Panc1 (cell line): ENCODE measurements around the gene SSNA1. TPM values are rescaled to one million over a fixed set of nuclear protein-coding genes. Genes with fewer than 3 reads are reported as not detected.

Experiments
- ATAC-seq: fragments of 200-7000 bp; cut with Tn5 transposase; 2 replicates; pipeline ENCODE4 v1.9.1; 2020; ENCODE audit warnings: mild to moderate bottlenecking, moderate library complexity
- BruUV-seq: library from RNA; stranded (reverse); fragments of 400-500 nt; replicated peaks from 2 replicates; lab custom pipeline; 2021; lab: Mats Ljungman, UMichigan
- CTCF ChIA-PET: fragments of 300-600 bp; sonication (Branson Sonifier 250); formaldehyde crosslinking; loops from one replicate; lab custom pipeline; 2022; ENCODE audit warnings: antibody characterized with exemption; lab: Charles Lee
- POLR2A ChIA-PET: fragments of 300-600 bp; sonication (Branson Sonifier 250); formaldehyde crosslinking; loops from one replicate; lab custom pipeline; 2022; ENCODE audit warnings: antibody characterized with exemption; lab: Charles Lee
- DNase-seq: peaks from one replicate; pipeline ENCODE4 v3.0.0-alpha.2; 2010; ENCODE audit warnings: low read depth, low spot score
- H3K27ac ChIP-seq: 2 replicates; pipeline ENCODE4 v1.5.1; 2011; ENCODE audit warnings: mild to moderate bottlenecking, low read length, inconsistent platforms
- H3K27me3 ChIP-seq: fragments of 200-500 bp; sonication (Bioruptor generic); 2 replicates; pipeline ENCODE4 v1.6.0; 2014; ENCODE audit warnings: low read length, inconsistent platforms; ENCODE audit not compliant: control insufficient read depth, insufficient read depth
- H3K36me3 ChIP-seq: fragments of 200-500 bp; sonication (Bioruptor generic); 2 replicates; pipeline ENCODE4 v1.5.1; 2014; ENCODE audit warnings: inconsistent platforms, mild to moderate bottlenecking, low read length, moderate library complexity; ENCODE audit not compliant: control insufficient read depth, insufficient read depth
- H3K4me1 ChIP-seq: 2 replicates; pipeline ENCODE4 v1.5.1; 2011; ENCODE audit warnings: inconsistent platforms, mild to moderate bottlenecking, low read length, moderate library complexity; ENCODE audit not compliant: control insufficient read depth, insufficient read depth
- H3K4me3 ChIP-seq, 2 experiments: 2 replicates each; pipeline ENCODE4 v1.5.1; 2011 to 2012; ENCODE audit warnings: low read depth in 2 of 2, low read length in 2 of 2, mild to moderate bottlenecking in 2 of 2, inconsistent platforms in 1 of 2, moderate library complexity in 1 of 2
- H3K9me3 ChIP-seq: fragments of 200-500 bp; sonication (Bioruptor generic); 2 replicates; pipeline ENCODE4 v1.5.1; 2014; ENCODE audit warnings: low read depth, mild to moderate bottlenecking, inconsistent platforms, low read length, moderate library complexity; ENCODE audit not compliant: control insufficient read depth, insufficient read depth
- POLR2AphosphoS5 ChIP-seq: IDR thresholded peaks from 2 replicates; pipeline ENCODE4 v1.6.1; 2012; ENCODE audit warnings: mild to moderate bottlenecking, low read depth, low read length, moderate library complexity
- in situ Hi-C: cut with HindIII; loops from 2 replicates; pipeline ENCODE4 v1.10.0; 2016; ENCODE audit warnings: low sequenced_read_pairs, low pct_unique_long_range_greater_than_20kb
- intact Hi-C: fragments of 100-400 bp; cut with micrococcal nuclease; formaldehyde crosslinking; loops from one replicate; pipeline ENCODE4 v1.10.0; 2022; ENCODE audit not compliant: unreplicated experiment
- total RNA-seq: library from RNA; stranded (reverse); gene quantifications from one replicate; pipeline ENCODE4 v1.2.1, GENCODE V29; 2021; ENCODE audit not compliant: unreplicated experiment
- TF ChIP-seq, protein P1 (sequence below), 2 experiments: IDR thresholded peaks; 2 replicates each; pipeline ENCODE4 v1.6.1; 2011 to 2012; ENCODE audit warnings: low read depth in 2 of 2, control low read depth in 1 of 2, low read length in 1 of 2, mild to moderate bottlenecking in 1 of 2, moderate library complexity in 1 of 2; ENCODE audit not compliant: insufficient read depth in 1 of 2
- TF ChIP-seq, protein P2 (sequence below): fragments of 450-650 bp; IDR thresholded peaks from 2 replicates; pipeline ENCODE4 v1.5.1; 2017; ENCODE audit warnings: mild to moderate bottlenecking

The SSNA1 gene
- total RNA-seq, 1 experiment from 2014 or later, result 86.9 TPM

- Histone ChIP-seq H3K4me3 (no peak overlapping the region), H3K4me1 (no peaks in the 10 kb centered on the region), H3K9me3 (no peaks in the 10 kb centered on the region), H3K27me3 (no peaks in the 10 kb centered on the region), H3K36me3 (no peaks in the 10 kb centered on the region), H3K27ac (no peak overlapping the region)
- ATAC-seq (peak; percentile 51; the same call in 1 of the 2 replicates), DNase-seq (no peak)
- in situ Hi-C loops (no loop called here), intact Hi-C loops (no loop called here)
- ChIA-PET CTCF (no interaction called here), POLR2A (no interaction called here)
- no TSS peak for BruUV-seq
- TF ChIP-seq, protein P1, sequence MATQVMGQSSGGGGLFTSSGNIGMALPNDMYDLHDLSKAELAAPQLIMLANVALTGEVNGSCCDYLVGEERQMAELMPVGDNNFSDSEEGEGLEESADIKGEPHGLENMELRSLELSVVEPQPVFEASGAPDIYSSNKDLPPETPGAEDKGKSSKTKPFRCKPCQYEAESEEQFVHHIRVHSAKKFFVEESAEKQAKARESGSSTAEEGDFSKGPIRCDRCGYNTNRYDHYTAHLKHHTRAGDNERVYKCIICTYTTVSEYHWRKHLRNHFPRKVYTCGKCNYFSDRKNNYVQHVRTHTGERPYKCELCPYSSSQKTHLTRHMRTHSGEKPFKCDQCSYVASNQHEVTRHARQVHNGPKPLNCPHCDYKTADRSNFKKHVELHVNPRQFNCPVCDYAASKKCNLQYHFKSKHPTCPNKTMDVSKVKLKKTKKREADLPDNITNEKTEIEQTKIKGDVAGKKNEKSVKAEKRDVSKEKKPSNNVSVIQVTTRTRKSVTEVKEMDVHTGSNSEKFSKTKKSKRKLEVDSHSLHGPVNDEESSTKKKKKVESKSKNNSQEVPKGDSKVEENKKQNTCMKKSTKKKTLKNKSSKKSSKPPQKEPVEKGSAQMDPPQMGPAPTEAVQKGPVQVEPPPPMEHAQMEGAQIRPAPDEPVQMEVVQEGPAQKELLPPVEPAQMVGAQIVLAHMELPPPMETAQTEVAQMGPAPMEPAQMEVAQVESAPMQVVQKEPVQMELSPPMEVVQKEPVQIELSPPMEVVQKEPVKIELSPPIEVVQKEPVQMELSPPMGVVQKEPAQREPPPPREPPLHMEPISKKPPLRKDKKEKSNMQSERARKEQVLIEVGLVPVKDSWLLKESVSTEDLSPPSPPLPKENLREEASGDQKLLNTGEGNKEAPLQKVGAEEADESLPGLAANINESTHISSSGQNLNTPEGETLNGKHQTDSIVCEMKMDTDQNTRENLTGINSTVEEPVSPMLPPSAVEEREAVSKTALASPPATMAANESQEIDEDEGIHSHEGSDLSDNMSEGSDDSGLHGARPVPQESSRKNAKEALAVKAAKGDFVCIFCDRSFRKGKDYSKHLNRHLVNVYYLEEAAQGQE (IDR thresholded peaks at IDR 0.05; ENCODE audit: insufficient read depth in 1 of 2, low read depth in 2 of 2, low read length in 1 of 2), result peak; percentile 78 to 80
- TF ChIP-seq, protein P2, sequence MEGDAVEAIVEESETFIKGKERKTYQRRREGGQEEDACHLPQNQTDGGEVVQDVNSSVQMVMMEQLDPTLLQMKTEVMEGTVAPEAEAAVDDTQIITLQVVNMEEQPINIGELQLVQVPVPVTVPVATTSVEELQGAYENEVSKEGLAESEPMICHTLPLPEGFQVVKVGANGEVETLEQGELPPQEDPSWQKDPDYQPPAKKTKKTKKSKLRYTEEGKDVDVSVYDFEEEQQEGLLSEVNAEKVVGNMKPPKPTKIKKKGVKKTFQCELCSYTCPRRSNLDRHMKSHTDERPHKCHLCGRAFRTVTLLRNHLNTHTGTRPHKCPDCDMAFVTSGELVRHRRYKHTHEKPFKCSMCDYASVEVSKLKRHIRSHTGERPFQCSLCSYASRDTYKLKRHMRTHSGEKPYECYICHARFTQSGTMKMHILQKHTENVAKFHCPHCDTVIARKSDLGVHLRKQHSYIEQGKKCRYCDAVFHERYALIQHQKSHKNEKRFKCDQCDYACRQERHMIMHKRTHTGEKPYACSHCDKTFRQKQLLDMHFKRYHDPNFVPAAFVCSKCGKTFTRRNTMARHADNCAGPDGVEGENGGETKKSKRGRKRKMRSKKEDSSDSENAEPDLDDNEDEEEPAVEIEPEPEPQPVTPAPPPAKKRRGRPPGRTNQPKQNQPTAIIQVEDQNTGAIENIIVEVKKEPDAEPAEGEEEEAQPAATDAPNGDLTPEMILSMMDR, result no peak
Observed at GRCh38 chr9:137146527-137146918, 42.0 kb upstream of the SSNA1 start.

- CTCF ChIA-PET, result no interaction called here
- no peaks in the 10 kb centered on the region for H3K36me3 ChIP-seq
- no peak overlapping the region for H3K4me3 ChIP-seq
- in situ Hi-C loops (no loop called here), intact Hi-C loops (no loop called here)
- TF ChIP-seq POLR2AphosphoS5, result no peak
- TF ChIP-seq, protein P2, result no peak
- TF ChIP-seq, protein P1 (IDR thresholded peaks at IDR 0.05; ENCODE audit: insufficient read depth in 1 of 2, low read depth in 2 of 2, low read length in 1 of 2), result no peak
- H3K27ac ChIP-seq, result no peak overlapping the region
- ATAC-seq, result no peak
- DNase-seq, result no peak
- H3K4me1 ChIP-seq, result no peaks in the 10 kb centered on the region
- no peaks in the 10 kb centered on the region for H3K27me3 ChIP-seq
- POLR2A ChIA-PET, result no interaction called here
- no peaks in the 10 kb centered on the region for H3K9me3 ChIP-seq
- BruUV-seq, result no TSS peak
Observed at GRCh38 chr9:137147091-137147792, 41.2 kb upstream of the SSNA1 start.
